ENCODE measurements around the gene CRYBA1. TPM values are rescaled to one million over a fixed set of nuclear protein-coding genes. Genes with fewer than 3 reads are reported as not detected.
A peak's percentile ranks its signal among the peaks of the same experiment; 100 is the strongest.

Gene CRYBA1
- total RNA-seq, 1 experiment from 2014 or later, result not detected

DNA sequence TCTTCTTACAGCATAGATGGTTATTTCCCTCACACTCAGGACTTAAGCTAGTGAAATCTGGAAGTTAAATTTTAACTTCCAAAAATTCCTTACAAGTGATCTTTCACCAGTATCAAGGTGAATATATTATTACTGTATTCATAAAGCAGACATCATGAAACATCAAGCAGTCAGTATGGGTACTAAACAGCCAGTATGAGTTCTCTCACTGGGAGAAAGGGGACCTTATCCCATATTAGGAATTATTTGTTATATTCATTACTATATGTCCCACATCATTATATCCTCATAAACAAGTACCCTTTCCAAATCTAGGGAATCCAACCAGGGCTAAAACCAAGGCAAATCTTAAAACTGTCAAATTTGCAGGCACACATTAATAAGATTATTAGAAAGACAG lies 32.0 kb downstream of the CRYBA1 start:
- H3K4me1 ChIP-seq (ENCODE audit: low read length), result no peaks in the 10 kb centered on the region
- no peaks in the 10 kb centered on the region for H3K27me3 ChIP-seq (ENCODE audit: low read length)
- DNase-seq, result no peak
- peaks cover 77% of the 10 kb centered on the region for H3K36me3 ChIP-seq (ENCODE audit: insufficient read depth, low read length)
- H3K79me2 ChIP-seq (ENCODE audit: low read length), result peaks cover 98% of the 10 kb centered on the region
- no peak overlapping the region for H2AFZ ChIP-seq (ENCODE audit: low read length)
- H3K4me3 ChIP-seq (ENCODE audit: low read length), result no peak overlapping the region
- peaks cover 76% of the 10 kb centered on the region for H4K20me1 ChIP-seq (ENCODE audit: insufficient read depth, low read depth, low read length)
- H3K9ac ChIP-seq (ENCODE audit: low read length), result no peak overlapping the region
- no peak overlapping the region for H3K4me2 ChIP-seq (ENCODE audit: low read depth, low read length, poor library complexity, severe bottlenecking)
- no peak overlapping the region for H3K27ac ChIP-seq (ENCODE audit: low read length)
- H3K9me3 ChIP-seq (ENCODE audit: low read length), result no peaks in the 10 kb centered on the region
- H3K9me2 ChIP-seq (replicated peaks; ENCODE audit: insufficient read depth, low read length), result no peaks in the 10 kb centered on the region

DNA sequence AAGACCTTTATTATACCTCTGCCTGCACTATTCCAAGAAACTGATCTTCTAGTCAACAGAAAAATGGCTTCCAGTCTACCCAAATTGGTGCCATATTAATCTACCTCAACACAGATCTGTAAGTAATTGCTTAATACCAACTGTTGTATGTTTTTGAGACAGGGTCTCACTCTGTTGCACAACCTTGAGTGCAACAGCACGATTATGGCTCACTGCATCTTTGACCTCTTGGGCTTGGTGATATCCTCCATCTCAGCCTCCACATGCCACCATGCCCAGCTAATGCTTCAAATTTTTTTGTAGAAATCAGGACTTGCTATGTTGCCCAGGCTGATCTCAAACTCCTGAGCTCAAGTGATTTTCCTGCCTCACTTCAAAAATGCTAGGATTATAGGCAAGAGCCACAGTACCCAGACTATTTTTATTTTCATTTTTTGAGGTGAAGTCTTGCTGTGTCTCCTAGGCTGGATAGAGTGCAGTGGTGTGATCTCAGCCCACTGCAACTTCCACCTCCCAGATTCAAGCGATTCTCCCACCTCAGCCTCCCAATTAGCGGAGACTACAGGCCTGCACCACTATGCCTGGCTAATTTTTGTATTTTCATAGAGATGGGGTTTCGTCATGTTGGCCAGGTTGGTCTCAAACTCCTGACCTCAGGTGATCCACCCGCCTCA lies 32.9 kb downstream of the CRYBA1 start:
- no peak overlapping the region for H3K4me3 ChIP-seq (ENCODE audit: low read length)
- no peak overlapping the region for H2AFZ ChIP-seq (ENCODE audit: low read length)
- H3K9ac ChIP-seq (ENCODE audit: low read length), result no peak overlapping the region
- no peaks in the 10 kb centered on the region for H3K4me1 ChIP-seq (ENCODE audit: low read length)
- no peaks in the 10 kb centered on the region for H3K27me3 ChIP-seq (ENCODE audit: low read length)
- no peak for DNase-seq
- no peaks in the 10 kb centered on the region for H3K9me2 ChIP-seq (replicated peaks; ENCODE audit: insufficient read depth, low read length)
- H3K27ac ChIP-seq (ENCODE audit: low read length), result no peak overlapping the region
- no peaks in the 10 kb centered on the region for H3K9me3 ChIP-seq (ENCODE audit: low read length)
- H3K36me3 ChIP-seq (ENCODE audit: insufficient read depth, low read length), result peaks cover 74% of the 10 kb centered on the region
- H3K79me2 ChIP-seq (ENCODE audit: low read length), result peaks cover 98% of the 10 kb centered on the region
- peaks cover 72% of the 10 kb centered on the region for H4K20me1 ChIP-seq (ENCODE audit: insufficient read depth, low read depth, low read length)
- H3K4me2 ChIP-seq (ENCODE audit: low read depth, low read length, poor library complexity, severe bottlenecking), result no peak overlapping the region

DNA sequence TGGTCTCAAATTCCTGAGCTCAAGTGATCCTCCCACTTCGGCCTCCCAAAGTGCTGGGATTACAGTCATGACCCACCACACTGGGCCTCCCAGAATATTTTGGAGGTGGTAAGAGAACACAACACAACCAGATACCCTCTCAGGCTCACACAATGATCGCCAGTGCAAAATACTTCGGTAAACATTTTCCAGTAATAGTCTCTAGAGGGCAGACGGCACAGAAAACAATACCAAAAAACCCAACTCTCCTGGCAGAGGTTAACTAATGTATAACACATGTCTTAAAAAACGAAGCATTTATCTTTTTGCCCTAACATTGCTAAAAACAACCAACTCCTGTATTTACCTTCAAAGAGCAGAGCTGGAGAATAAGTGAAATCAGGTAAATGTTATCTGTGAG lies 36.8 kb downstream of the CRYBA1 start:
- Histone ChIP-seq H3K27ac (ENCODE audit: low read length) (no peak overlapping the region), H3K9me3 (ENCODE audit: low read length) (no peaks in the 10 kb centered on the region), H3K79me2 (ENCODE audit: low read length) (peaks cover 100% of the 10 kb centered on the region), H2AFZ (ENCODE audit: low read length) (no peak overlapping the region), H3K9me2 (replicated peaks; ENCODE audit: insufficient read depth, low read length) (no peaks in the 10 kb centered on the region), H3K4me2 (ENCODE audit: low read depth, low read length, poor library complexity, severe bottlenecking) (no peak overlapping the region), H3K4me3 (ENCODE audit: low read length) (no peak overlapping the region), H3K36me3 (ENCODE audit: insufficient read depth, low read length) (peaks cover 80% of the 10 kb centered on the region), H3K9ac (ENCODE audit: low read length) (no peak overlapping the region), H3K4me1 (ENCODE audit: low read length) (no peaks in the 10 kb centered on the region), H4K20me1 (ENCODE audit: insufficient read depth, low read depth, low read length) (peaks cover 67% of the 10 kb centered on the region), H3K27me3 (ENCODE audit: low read length) (no peaks in the 10 kb centered on the region)
- DNase-seq, result no peak

DNA sequence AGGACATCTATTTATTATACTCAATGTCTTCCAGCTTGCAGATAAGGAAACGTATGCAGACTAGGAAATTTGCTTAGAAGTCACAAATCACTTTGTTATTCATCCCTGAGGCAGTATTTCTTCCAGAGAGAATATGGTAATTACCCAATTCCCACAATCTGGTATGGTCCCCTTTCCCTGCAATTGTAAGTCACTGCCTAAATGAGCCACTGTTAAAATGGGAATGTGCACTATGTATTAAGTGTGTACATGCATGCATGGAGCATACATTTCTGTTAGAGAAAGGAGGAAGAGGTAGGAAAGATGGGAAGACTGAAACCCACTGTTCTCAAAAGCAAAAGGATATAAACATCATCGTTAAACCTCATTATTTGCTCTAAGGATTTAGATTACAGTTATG lies 37.3 kb downstream of the CRYBA1 start:
- Histone ChIP-seq H3K9me3 (ENCODE audit: low read length) (no peaks in the 10 kb centered on the region), H3K36me3 (ENCODE audit: insufficient read depth, low read length) (peaks cover 80% of the 10 kb centered on the region), H4K20me1 (ENCODE audit: insufficient read depth, low read depth, low read length) (peaks cover 67% of the 10 kb centered on the region)

DNA sequence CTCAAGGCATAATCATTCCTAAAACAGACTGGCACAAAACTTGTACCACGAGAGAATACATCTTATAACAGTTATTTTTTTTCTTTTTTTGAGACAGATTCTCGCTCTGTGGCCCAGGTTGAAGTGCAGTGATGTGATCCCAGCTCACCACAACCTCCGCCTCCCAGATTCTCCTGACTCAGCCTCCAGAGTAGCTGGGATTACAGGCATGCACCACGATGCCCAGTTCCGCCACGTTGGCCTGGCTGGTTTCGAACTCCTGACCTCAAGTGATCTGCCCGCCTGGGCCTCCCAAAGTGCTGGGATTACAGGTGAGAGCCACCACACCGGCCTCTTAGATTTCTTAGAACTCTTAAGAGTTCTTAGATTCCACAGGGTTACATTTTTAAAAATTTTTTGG lies 43.2 kb downstream of the CRYBA1 start:
- Histone ChIP-seq H3K9me3 (ENCODE audit: low read length) (no peaks in the 10 kb centered on the region), H3K27ac (ENCODE audit: low read length) (no peak overlapping the region), H4K20me1 (ENCODE audit: insufficient read depth, low read depth, low read length) (peaks cover 61% of the 10 kb centered on the region), H3K36me3 (ENCODE audit: insufficient read depth, low read length) (peaks cover 62% of the 10 kb centered on the region), H3K9me2 (replicated peaks; ENCODE audit: insufficient read depth, low read length) (no peaks in the 10 kb centered on the region), H3K79me2 (ENCODE audit: low read length) (peaks cover 88% of the 10 kb centered on the region), H3K4me1 (ENCODE audit: low read length) (peaks cover 28% of the 10 kb centered on the region), H2AFZ (ENCODE audit: low read length) (no peak overlapping the region), H3K9ac (ENCODE audit: low read length) (no peak overlapping the region), H3K27me3 (ENCODE audit: low read length) (no peaks in the 10 kb centered on the region), H3K4me3 (ENCODE audit: low read length) (no peak overlapping the region), H3K4me2 (ENCODE audit: low read depth, low read length, poor library complexity, severe bottlenecking) (no peak overlapping the region)
- DNase-seq, result no peak

More for the DNA sequence above, 37.3 kb downstream of the CRYBA1 start:
- Histone ChIP-seq H3K27ac (ENCODE audit: low read length) (no peak overlapping the region), H2AFZ (ENCODE audit: low read length) (no peak overlapping the region), H3K4me3 (ENCODE audit: low read length) (no peak overlapping the region), H3K27me3 (ENCODE audit: low read length) (no peaks in the 10 kb centered on the region), H3K79me2 (ENCODE audit: low read length) (peaks cover 100% of the 10 kb centered on the region), H3K4me1 (ENCODE audit: low read length) (no peaks in the 10 kb centered on the region), H3K9ac (ENCODE audit: low read length) (no peak overlapping the region), H3K4me2 (ENCODE audit: low read depth, low read length, poor library complexity, severe bottlenecking) (no peak overlapping the region), H3K9me2 (replicated peaks; ENCODE audit: insufficient read depth, low read length) (no peaks in the 10 kb centered on the region)
- DNase-seq, result no peak

DNA sequence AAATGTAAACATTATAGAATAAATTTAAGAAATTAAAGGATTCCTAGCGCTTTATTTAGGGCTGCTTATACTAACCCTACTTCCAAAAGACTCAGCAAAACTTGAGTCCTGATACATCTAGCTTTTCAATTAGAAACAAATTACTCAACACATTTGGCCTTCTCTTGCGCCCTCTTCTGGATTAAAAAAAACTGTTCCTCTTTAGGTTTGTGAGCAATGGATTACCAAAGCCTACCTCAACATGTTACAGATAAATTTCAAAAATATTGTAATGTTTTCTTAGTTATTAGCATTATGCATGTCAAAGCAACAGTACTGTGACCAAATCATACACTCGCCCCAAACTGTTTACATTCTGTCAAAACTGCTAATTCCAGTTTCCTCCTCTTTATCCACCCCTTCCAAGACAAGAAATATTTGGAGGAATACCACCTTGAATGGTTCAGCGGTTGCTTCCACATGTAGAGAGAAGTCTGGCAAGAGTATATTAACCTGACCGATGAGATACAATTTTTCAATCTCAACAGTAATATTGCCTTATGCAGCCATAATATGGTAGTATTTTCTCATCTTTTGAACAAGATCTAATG lies 44.6 kb downstream of the CRYBA1 start:
- peaks cover 30% of the 10 kb centered on the region for H3K4me1 ChIP-seq (ENCODE audit: low read length)
- DNase-seq, result peak; percentile 85
- peaks cover 74% of the 10 kb centered on the region for H3K79me2 ChIP-seq (ENCODE audit: low read length)
- peaks cover 52% of the 10 kb centered on the region for H3K36me3 ChIP-seq (ENCODE audit: insufficient read depth, low read length)
- no peaks in the 10 kb centered on the region for H3K9me2 ChIP-seq (replicated peaks; ENCODE audit: insufficient read depth, low read length)
- peak overlapping the region; percentile 100 for H3K9ac ChIP-seq (ENCODE audit: low read length)
- H3K27ac ChIP-seq (ENCODE audit: low read length), result peak overlapping the region; percentile 74; the same call in 1 of the 2 replicates
- no peaks in the 10 kb centered on the region for H3K27me3 ChIP-seq (ENCODE audit: low read length)
- peaks cover 56% of the 10 kb centered on the region for H4K20me1 ChIP-seq (ENCODE audit: insufficient read depth, low read depth, low read length)
- no peaks in the 10 kb centered on the region for H3K9me3 ChIP-seq (ENCODE audit: low read length)
- H3K4me2 ChIP-seq (ENCODE audit: low read depth, low read length, poor library complexity, severe bottlenecking), result peak overlapping the region; percentile 94
- H2AFZ ChIP-seq (ENCODE audit: low read length), result no peak overlapping the region
- peak overlapping the region; percentile 100 for H3K4me3 ChIP-seq (ENCODE audit: low read length)

DNA sequence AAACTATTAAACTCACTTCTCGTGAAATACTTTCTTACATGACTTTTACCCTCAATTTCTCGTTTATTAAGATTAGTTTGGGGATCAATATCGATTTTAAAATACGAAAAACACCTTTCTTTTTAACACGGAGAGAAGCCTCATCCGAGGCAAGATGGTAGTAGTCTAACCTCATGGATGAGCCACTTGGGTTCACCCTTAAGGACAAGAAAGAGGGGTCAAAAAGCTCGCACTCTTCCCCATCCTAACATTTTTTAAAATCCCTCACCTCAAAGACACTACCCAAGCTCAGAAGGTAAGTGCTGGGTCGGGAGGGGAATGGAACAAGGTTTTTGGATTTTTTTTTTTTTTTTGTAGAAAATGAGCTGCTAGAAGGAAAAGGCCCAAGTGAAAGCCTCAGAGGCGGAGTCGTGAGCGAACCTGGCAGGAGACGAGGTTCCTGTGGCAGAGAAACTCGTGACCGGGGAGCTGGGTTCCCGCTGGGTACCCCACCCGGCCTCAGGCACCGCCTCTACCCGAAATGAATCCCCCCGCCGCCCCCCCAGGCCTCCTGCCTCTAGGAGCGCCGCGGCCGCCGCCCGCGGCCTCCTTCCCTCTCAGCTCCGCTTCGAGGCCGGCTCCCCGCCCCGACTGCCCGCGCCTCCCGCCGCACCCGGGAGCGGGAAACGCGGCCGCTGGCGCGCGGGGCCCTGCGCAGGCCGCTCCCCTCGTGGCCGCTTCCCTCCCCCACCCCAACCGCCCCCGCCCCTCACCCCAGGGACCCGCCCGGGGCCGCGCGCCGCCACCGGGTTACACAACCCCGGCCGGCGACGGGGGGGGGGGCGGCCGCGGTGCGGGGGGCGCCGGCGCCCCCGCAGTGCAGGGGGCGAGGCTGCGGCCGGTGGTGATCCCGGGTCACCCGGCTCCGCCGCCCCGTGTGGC lies 45.7 kb downstream of the CRYBA1 start:
- Histone ChIP-seq H3K4me1 (ENCODE audit: low read length) (peaks cover 30% of the 10 kb centered on the region), H3K27me3 (ENCODE audit: low read length) (no peaks in the 10 kb centered on the region), H3K9ac (ENCODE audit: low read length) (peak overlapping the region; percentile 100), H3K9me3 (ENCODE audit: low read length) (no peaks in the 10 kb centered on the region), H3K4me3 (ENCODE audit: low read length) (peak overlapping the region; percentile 100), H3K27ac (ENCODE audit: low read length) (peak overlapping the region; percentile 93), H4K20me1 (ENCODE audit: insufficient read depth, low read depth, low read length) (peaks cover 45% of the 10 kb centered on the region), H3K9me2 (replicated peaks; ENCODE audit: insufficient read depth, low read length) (no peaks in the 10 kb centered on the region), H3K79me2 (ENCODE audit: low read length) (peaks cover 63% of the 10 kb centered on the region), H3K4me2 (ENCODE audit: low read depth, low read length, poor library complexity, severe bottlenecking) (peak overlapping the region; percentile 97), H2AFZ (ENCODE audit: low read length) (no peak overlapping the region), H3K36me3 (ENCODE audit: insufficient read depth, low read length) (peaks cover 41% of the 10 kb centered on the region)
- peak; percentile 74 for DNase-seq
